Neural progenitor cell (in vitro differentiated cells): ENCODE results near the gene LRGUK.

Source experiments
- CTCF ChIP-seq: fragments of 200-600 bp; sonication (generic); IDR thresholded peaks from 2 replicates; pipeline ENCODE4 v1.5.1; 2017; ENCODE audit warnings: antibody characterized with exemption, mild to moderate bottlenecking
- EZH2phosphoT487 ChIP-seq: fragments of 200-600 bp; sonication (generic); IDR thresholded peaks from 2 replicates; pipeline ENCODE4 v1.6.1; 2017; ENCODE audit warnings: antibody characterized with exemption

- no peak for TF ChIP-seq CTCF
- TF ChIP-seq EZH2phosphoT487, result no peak
Measured at GRCh38 chr7:134290286-134290685, 163.1 kb downstream of the LRGUK start.
